Suprapubic skin (tissue), 4 donors: ENCODE data around the gene KPNA6.
"Not testable (repeated sequence)": the region's sequence is repeated elsewhere in the genome, so short reads cannot be mapped to it uniquely, and the experiment has no call there.

ENCODE experiments used
- EP300 ChIP-seq: sonication (generic); formaldehyde crosslinking; IDR thresholded peaks from one replicate; pipeline ENCODE4 v1.6.1; 2017; ENCODE audit warnings: antibody characterized with exemption
- POLR2A ChIP-seq, 2 donors: fragments of 450-650 bp; IDR thresholded peaks; one replicate each; pipeline ENCODE4 v1.6.1; 2017; ENCODE audit warnings: antibody characterized with exemption in 2 of 2, mild to moderate bottlenecking in 2 of 2, moderate library complexity in 2 of 2
- POLR2AphosphoS5 ChIP-seq, 3 donors: sonication (generic); formaldehyde crosslinking; IDR thresholded peaks; one replicate each; pipeline ENCODE4 v1.6.1; 2017; ENCODE audit warnings: antibody characterized with exemption in 3 of 3
- TF ChIP-seq, protein P1 (sequence below), 2 donors: fragments of 200-600 bp in 1 of 2; fragments of 450-650 bp in 1 of 2; sonication (generic) in 1 of 2; IDR thresholded peaks; one replicate each; pipeline ENCODE4 v1.5.1; 2016 to 2019; ENCODE audit warnings: antibody characterized with exemption in 2 of 2, mild to moderate bottlenecking in 1 of 2, moderate library complexity in 1 of 2

GRCh38 chr1:32086381-32086780, 21.5 kb upstream of the KPNA6 start:
- TF ChIP-seq, protein P1, sequence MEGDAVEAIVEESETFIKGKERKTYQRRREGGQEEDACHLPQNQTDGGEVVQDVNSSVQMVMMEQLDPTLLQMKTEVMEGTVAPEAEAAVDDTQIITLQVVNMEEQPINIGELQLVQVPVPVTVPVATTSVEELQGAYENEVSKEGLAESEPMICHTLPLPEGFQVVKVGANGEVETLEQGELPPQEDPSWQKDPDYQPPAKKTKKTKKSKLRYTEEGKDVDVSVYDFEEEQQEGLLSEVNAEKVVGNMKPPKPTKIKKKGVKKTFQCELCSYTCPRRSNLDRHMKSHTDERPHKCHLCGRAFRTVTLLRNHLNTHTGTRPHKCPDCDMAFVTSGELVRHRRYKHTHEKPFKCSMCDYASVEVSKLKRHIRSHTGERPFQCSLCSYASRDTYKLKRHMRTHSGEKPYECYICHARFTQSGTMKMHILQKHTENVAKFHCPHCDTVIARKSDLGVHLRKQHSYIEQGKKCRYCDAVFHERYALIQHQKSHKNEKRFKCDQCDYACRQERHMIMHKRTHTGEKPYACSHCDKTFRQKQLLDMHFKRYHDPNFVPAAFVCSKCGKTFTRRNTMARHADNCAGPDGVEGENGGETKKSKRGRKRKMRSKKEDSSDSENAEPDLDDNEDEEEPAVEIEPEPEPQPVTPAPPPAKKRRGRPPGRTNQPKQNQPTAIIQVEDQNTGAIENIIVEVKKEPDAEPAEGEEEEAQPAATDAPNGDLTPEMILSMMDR (IDR thresholded peaks at IDR 0.05) = not testable (repeated sequence)
- TF ChIP-seq EP300; POLR2A (IDR thresholded peaks at IDR 0.05); POLR2AphosphoS5 (IDR thresholded peaks at IDR 0.05): not testable (repeated sequence)
